AG08395 (cell line): Measurements from ENCODE around the gene ITGA3.
A peak's percentile ranks its signal among the peaks of the same experiment; 100 is the strongest.

Experiments
- DNase-seq: peaks from one replicate; pipeline ENCODE4 v3.0.0; 2012; ENCODE audit warnings: mixed read lengths, low spot score

The ITGA3 gene

GRCh38 chr17:50110591-50111349 is 54.9 kb downstream of the ITGA3 start:
- DNase-seq = no peak

DNA sequence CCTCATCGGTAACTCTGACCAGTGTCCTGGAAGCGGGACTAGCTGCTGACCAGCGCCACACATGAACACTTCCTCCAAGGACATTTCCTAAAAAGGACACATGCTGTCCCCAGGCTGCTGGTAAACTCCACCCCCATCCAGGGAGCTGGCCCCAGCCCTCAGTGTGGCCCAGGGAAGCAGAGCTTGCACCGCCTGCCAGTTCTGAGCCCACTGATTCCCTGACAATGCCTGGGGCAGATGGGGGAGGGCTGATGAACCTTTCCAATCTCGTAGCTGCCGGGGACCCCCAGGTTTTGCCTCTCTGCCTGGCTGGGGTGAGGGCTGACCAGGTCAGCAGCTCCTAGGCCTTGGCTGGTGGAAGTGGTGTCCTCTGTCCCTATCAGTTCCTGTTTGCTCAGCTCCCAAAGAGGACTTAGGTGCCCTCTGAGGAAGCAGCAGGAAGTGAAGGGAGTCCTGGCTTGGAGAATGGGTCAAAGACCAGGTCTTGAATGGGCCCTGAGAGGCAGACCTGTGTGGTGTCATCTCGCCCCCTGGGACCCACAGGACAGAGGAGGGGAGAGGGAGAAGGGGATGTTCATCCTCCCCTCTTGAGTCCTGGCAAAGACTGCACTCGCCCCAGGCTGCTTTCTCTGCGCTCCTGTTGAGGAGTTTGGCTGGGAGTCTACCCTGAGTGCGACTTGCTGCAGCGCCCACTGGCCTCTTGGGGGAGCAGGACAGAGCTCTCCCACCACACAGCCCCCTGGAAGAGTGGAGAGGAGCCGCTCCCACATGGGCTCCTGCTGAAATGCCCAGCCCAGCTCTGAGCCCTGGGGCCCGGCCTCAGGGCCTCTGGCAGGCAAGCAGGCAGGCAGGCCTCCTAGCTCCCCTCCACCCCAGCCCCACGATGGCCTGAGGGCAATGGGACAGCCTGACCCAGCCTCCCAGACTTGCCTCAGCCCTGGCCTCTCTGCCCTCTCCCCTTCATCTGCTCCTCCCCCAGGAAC is 56.1 kb downstream of the ITGA3 start:
- DNase-seq = no peak

GRCh38 chr17:50112694-50113093 is 56.8 kb downstream of the ITGA3 start:
- no peak for DNase-seq

GRCh38 chr17:50113624-50114320 is 57.9 kb downstream of the ITGA3 start:
- DNase-seq = no peak

DNA sequence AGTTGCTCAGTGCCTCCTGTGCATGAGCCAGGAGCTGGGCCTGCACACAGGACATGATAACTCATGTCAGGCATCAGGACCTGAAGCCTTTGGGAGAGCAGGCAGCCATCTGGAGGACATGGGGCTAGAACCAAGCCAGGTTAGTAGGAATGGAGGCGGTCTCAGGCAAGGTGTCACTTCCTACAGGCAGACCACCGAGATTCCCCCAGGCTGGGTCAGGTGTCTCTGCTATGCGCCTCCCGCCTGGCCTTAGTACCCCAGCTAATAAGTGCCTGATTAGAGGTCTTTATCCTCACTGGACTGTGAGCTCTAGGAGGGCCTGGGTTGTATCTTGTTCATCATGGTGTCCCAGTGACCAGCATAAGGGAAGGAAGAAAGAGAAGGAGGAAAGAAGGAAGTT is 58.5 kb downstream of the ITGA3 start:
- DNase-seq = no peak

DNA sequence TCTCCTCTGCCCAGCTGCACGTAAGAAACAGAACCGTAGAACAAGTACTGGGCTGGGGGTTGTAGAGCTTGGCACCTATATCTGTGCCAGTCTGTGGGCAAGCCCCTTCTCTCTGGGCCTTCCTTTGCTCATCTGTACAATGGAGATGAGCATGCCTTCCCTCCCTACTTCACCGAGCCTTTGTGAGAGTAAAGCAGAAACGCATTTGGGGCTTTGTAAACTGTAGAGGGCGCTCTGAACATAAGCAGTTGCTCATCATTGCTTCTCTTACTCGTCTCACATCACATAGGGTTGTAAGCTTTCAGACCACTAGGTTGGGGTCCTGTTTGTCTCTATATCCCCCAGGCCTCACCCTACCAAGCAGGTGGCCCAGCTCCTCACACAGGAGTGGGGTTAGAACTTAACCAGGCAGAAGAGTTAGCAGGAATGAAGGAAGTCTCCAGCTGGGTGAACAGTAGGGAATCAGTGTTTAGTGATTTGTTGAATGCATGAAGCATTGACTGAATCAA is 59.0 kb downstream of the ITGA3 start:
- DNase-seq = peak; percentile 61

DNA sequence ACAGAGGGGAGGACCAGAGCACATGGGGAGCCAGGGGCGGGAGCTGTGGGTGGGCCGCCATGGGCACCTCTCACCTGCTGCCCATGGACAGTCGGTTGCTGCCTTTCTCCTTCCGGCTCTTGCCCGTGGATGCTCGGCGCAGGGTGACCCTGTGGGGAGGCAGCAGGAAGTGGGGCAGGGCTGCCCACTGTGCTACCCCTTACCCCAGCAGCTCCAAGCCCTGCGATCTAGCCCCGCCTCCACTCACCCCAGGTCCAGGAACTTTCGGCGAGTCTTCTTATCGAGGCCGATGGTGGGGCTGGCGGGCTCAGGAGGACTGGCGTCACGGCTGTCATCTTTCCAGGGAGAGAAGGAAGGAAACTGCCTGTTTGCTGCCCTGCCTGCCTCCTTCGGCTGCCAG is 59.8 kb downstream of the ITGA3 start:
- DNase-seq = no peak

DNA sequence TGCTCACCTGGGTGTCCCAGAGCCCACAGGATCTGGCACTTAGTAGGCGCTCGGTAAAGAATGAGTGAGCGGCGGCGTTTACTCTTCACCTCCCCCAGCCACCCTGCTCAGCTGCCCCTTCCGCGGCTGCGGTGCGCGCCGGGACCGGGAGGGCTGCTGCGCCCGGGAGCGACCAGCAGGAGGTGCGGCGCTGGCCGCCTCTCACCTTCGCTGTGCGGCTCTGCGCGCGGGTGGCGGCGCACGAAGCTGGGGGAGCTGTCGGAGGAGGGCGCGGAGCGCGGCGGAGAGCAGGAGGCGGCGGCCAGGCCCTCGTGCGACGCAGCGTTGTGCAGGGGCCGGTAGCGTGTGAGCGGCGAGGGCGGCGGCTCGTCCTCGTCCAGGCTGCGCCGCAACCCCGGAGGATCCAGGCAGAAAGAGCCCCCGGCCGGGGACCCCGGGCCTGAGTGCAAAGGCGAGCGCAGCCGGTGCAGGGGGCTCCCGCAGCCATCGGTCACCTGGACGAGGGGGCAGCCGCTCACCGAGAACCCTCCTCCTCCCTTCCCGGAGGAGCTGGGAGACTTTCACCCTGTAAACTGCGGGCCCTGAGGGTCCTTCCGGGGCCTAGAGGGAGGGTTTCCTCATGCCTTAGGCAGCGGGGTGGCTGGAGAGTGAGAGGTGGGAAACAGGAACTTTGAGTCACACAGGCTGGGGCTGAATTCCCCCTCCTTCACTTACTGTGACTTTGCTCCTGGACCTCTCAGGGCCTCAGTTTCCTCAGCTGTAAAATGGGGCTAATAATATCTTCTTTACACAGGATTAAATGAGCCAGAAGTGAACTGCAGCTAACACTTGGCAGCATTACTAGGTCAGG is 61.5 kb downstream of the ITGA3 start:
- peak; percentile 50 for DNase-seq

GRCh38 chr17:50118076-50118827 is 62.3 kb downstream of the ITGA3 start:
- no peak for DNase-seq

DNA sequence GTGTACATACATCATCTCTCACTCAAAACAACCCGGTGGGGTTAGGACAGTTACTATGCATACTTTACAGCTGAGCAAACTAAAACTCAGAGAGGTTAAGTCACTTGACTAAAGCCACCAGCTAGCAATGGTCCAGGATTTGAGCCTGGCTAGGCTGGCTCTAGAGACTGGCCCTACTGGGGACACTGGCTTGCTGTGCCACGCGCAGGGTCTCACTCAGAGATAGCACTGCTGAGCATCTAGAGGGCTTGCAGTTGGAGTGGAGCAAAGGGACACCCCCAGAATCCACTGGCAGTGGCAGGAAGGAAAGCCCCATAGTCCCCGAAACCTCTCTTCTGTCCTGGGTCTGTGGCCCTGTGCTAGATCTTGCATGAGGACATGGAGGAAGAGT is 62.9 kb downstream of the ITGA3 start:
- DNase-seq = no peak

DNA sequence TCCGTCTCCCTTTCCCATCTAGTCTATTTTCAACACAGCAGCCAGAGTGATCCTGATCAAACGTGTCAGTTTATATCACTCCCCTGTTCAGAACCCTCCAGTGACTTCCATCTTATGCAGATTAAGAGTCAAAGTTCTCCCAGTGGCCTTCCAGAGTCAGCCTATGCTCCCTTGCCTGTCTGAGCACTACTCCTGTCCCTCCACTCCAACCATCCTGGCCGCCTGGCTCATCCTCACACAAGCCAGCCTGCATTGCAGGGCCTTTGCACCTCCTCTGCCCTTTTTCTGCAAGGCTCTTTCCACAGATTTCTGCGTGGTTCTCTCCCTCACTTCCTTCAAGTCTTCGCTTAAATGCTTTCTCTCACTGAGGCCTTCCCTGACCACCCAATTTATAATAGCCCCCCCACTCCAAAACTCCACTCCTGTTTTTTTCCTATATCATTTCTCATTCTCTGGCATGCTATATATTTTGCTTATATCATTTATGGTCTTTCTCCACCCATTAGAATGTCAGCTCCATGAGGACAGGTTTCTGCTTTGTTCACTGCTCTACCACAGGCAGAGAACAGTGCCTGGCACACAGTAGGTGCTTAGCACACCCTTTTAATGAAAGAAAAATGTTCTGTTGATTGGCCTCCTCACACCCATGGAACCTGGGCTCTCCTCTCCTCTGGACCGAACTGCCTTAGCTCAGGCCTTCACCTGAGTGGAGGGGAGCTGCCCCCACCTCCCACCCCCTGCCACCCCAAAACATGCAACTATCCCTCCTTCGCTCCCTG is 64.8 kb downstream of the ITGA3 start:
- no peak for DNase-seq

- no peak for DNase-seq
Measured at GRCh38 chr17:50122945-50123344, 67.0 kb downstream of the ITGA3 start.

- no peak for DNase-seq
Measured at GRCh38 chr17:50123649-50124349, 67.9 kb downstream of the ITGA3 start.

GRCh38 chr17:50125420-50125997 is 69.6 kb downstream of the ITGA3 start:
- DNase-seq = no peak

DNA sequence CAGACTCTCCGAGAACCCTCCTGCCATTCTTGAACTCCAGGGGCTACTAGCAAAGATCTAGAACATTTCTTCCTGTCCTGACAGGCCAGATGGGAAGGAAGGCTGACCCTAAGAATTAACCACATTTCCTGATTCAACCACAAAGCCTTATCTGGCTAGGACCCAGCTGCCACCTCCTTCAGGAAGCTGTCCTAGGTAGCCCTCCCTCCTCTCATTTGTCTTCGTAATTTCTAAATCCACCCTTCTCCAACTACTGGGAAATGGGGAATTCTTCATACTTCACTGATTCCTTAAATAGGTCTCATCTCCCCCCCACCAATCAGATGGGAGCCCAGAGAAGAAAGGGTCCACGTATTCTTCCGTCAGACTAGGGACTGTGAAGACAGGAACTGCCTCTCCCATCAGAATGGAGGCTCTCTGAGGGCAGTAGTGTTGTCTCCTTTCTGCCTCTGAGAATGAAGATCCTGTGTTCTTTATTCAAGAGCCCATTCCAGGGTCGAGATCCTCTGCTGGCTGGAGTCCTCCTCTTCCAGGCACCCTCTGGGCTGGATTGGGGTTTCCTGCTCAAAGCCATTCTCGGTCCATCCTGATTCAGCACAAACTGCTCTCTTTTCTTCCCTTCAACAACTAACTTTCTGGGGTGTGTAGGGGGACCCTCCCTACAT is 71.9 kb downstream of the ITGA3 start:
- DNase-seq = no peak

DNA sequence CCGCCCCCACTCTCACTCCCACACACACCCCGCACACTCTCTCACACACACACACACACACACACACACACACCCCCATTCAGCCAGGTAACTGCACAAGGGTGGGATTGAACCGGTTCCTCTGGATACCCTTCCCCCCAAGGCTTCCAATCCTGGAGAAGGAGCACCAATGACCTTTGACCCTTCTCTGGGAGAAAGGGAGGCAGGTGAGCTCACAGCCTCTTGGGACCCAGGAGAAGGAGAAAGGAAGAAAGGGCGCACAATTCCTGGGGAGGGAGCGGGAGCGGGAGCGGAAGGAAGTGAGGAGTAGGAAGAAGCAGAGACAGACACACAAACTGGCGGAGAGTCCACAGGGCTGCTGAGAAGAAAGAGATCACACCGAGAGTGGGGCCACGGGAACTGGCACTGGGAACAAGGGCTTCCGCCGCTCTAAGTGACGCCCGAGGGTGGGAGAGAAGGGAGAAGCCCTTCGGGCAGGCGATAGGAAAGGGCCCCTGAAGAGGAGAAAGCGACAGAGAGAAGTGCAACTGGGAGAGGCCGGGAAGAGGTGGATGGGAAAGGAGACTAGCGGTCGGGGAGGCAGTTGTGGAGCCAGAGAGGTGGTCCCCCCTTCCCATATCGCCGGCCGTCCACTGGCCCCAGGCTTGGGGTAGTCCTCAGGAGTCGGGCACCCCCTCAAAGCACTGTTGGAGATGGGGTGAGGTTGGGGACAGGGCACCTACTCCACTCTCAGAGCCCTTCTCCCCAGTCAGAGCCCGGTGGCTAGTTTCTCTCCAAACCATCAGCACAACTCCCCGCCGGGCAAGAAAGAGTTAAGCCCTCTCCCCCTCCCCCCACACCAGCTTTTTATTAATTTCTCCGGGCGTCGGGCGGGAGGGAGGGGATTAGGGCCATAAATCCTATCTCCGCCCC is 72.8 kb downstream of the ITGA3 start:
- DNase-seq = no peak

GRCh38 chr17:50129353-50129727 is 73.4 kb downstream of the ITGA3 start:
- DNase-seq = no peak
